Esophagus muscularis mucosa (tissue), 4 donors: ENCODE data around the gene MYO10. TPM values are rescaled to one million over a fixed set of nuclear protein-coding genes. Genes with fewer than 3 reads are reported as not detected.

Experiments
- DNase-seq: peaks from one replicate; pipeline ENCODE4 v3.0.0-alpha.2; 2017; ENCODE audit errors: extremely low spot score
- H3K27ac ChIP-seq, 4 donors: fragments of 200-600 bp; sonication (generic); replicated peaks in 1 of 4; 1 replicate in 3 of 4; 2 replicates in 1 of 4; pipeline ENCODE4 v1.5.1; 2016 to 2019; ENCODE audit warnings: mild to moderate bottlenecking in 1 of 4
- H3K27me3 ChIP-seq, 4 donors: fragments of 200-600 bp; sonication (generic); one replicate each; pipeline versions ENCODE4 v1.5.1 to v1.6.0; 2016 to 2019
- H3K36me3 ChIP-seq, 4 donors: fragments of 200-600 bp; sonication (generic); one replicate each; pipeline ENCODE4 v1.5.1; 2016 to 2019
- H3K4me1 ChIP-seq, 4 donors: fragments of 200-600 bp; sonication (generic); one replicate each; pipeline ENCODE4 v1.5.1; 2016 to 2019
- H3K4me3 ChIP-seq, 4 donors: fragments of 200-600 bp; sonication (generic); 1 replicate in 2 of 4; 2 replicates in 2 of 4; pipeline ENCODE4 v1.5.1; 2016 to 2019; ENCODE audit warnings: mild to moderate bottlenecking in 4 of 4, moderate library complexity in 1 of 4
- H3K9me3 ChIP-seq, 4 donors: fragments of 200-600 bp; sonication (generic); 1 replicate in 3 of 4; 2 replicates in 1 of 4; pipeline ENCODE4 v1.5.1; 2016 to 2019
- CTCF ChIP-seq, 3 experiments: fragments of 200-600 bp in 2 of 3; fragments of 450-650 bp in 1 of 3; sonication (generic) in 2 of 3; IDR thresholded peaks; one replicate each; pipeline ENCODE4 v1.5.1; 2017 to 2019; ENCODE audit warnings: antibody characterized with exemption in 3 of 3, mild to moderate bottlenecking in 2 of 3, moderate library complexity in 1 of 3
- EP300 ChIP-seq: sonication (generic); formaldehyde crosslinking; IDR thresholded peaks from one replicate; pipeline ENCODE4 v1.6.1; 2017; ENCODE audit warnings: antibody characterized with exemption
- POLR2A ChIP-seq: fragments of 450-650 bp; IDR thresholded peaks from one replicate; pipeline ENCODE4 v1.6.1; 2017; ENCODE audit warnings: antibody characterized with exemption, moderate library complexity, mild to moderate bottlenecking, low read depth
- POLR2AphosphoS5 ChIP-seq, 2 donors: sonication (generic); formaldehyde crosslinking; IDR thresholded peaks; one replicate each; pipeline ENCODE4 v1.6.1; 2017; ENCODE audit warnings: antibody characterized with exemption in 2 of 2
- WGBS: methylation state at CpG from one replicate; pipeline ENCODE4 v1.1.5; 2018; 5-methylcytosine and 5-hydroxymethylcytosine counted together
- intact Hi-C: fragments of 100-400 bp; cut with DNase I; formaldehyde crosslinking; loops from one replicate; pipeline ENCODE4 v1.15.1; 2023
- small RNA-seq, 3 donors: library from RNA; depleted of rRNA; stranded (forward); fragments of <200 nt; gene quantifications; one replicate each; pipeline ENCODE3, GENCODE V24; 2016
- total RNA-seq, 4 donors: library from RNA; depleted of rRNA; stranded (reverse); fragments of >200 nt; gene quantifications; one replicate each; pipeline versions ENCODE4 v1.1.0 to v1.2.1, GENCODE V29; 2016

Gene MYO10
- total RNA-seq, 4 donors from 2014 or later: 7.1 to 9.3 (median 7.8) TPM

GRCh38 chr5:16615741-16616535 lies 320.1 kb downstream of the MYO10 start:
- DNase-seq: no peak
- Histone ChIP-seq H3K4me3 (peak overlapping the region; percentile 69 to 82 (median 72)), H3K27ac (peak overlapping the region; percentile 52 to 72 (median 64)), H3K36me3 (no peaks in the 10 kb centered on the region), H3K9me3 (no peaks in the 10 kb centered on the region), H3K4me1 (peaks cover 6 to 23% (median 18%) of the 10 kb centered on the region in 4 donors), H3K27me3 (no peaks in the 10 kb centered on the region)
- TF ChIP-seq CTCF (IDR thresholded peaks at IDR 0.05) (no peak), POLR2AphosphoS5 (IDR thresholded peaks at IDR 0.05) (no peak), EP300 (no peak), POLR2A (no peak)
- 22% methylated on average over 31 of the region's 31 CpGs for WGBS
- intact Hi-C loops: no loop called here

- WGBS: 100% methylated on average over 2 of the region's 2 CpGs
- H3K27ac ChIP-seq: no peak overlapping the region
- DNase-seq: no peak
- H3K4me1 ChIP-seq: peaks cover 6 to 14% (median 10%) of the 10 kb centered on the region in 4 donors
- H3K4me3 ChIP-seq: no peak overlapping the region
- intact Hi-C loops: no loop called here
- no peaks in the 10 kb centered on the region for H3K36me3 ChIP-seq
- no peak for TF ChIP-seq POLR2AphosphoS5 (IDR thresholded peaks at IDR 0.05)
- TF ChIP-seq EP300: no peak
- TF ChIP-seq CTCF (IDR thresholded peaks at IDR 0.05): no peak
- TF ChIP-seq POLR2A: no peak
- H3K27me3 ChIP-seq: no peaks in the 10 kb centered on the region
- no peaks in the 10 kb centered on the region for H3K9me3 ChIP-seq
These were observed 324.1 kb downstream of the MYO10 start for GRCh38 chr5:16612007-16612406.

Small RNA genes lying within 50 kb of the gene (small RNA-seq; reads per million reads assigned to genes)
- gene RF00019: 0 reads per million in 3 donors
- gene RNA5SP179: 0 reads per million in 3 donors
- 0 reads per million in 3 donors for gene RNU6-660P
